GM12891 (cell line): ENCODE measurements around the gene MYLK.

Experiments used
- POLR2A ChIP-seq: IDR thresholded peaks from 2 replicates; pipeline ENCODE4 v1.6.1; 2011; ENCODE audit warnings: low read depth, low read length, control low read depth
- POLR2AphosphoS5 ChIP-seq: IDR thresholded peaks from 2 replicates; pipeline ENCODE4 v1.6.1; 2011; ENCODE audit warnings: low read depth, low read length, control low read depth
- POU2F2 ChIP-seq: IDR thresholded peaks from 2 replicates; pipeline ENCODE4 v1.6.1; 2011; ENCODE audit warnings: low read depth, mild to moderate bottlenecking, control low read depth, low read length, moderate library complexity
- TAF1 ChIP-seq: IDR thresholded peaks from 2 replicates; pipeline ENCODE4 v1.6.1; 2011; ENCODE audit warnings: low read depth, low read length, control low read depth

- TF ChIP-seq POLR2A (no peak), POLR2AphosphoS5 (no peak), TAF1 (no peak), POU2F2 (no peak)
Observed at GRCh38 chr3:123749711-123750110, 134.4 kb downstream of the MYLK start.
